GM12878 (cell line): Measurements from ENCODE around the gene SUPT3H. TPM values are rescaled to one million over a fixed set of nuclear protein-coding genes. Genes with fewer than 3 reads are reported as not detected.

Source experiments
- ATAC-seq: fragments of 200-7000 bp; cut with Tn5 transposase; 3 replicates; pipeline ENCODE4 v1.9.1; 2020; ENCODE audit warnings: mild to moderate bottlenecking, moderate library complexity
- BruUV-seq: library from RNA; stranded (reverse); fragments of 400-500 nt; replicated peaks from 2 replicates; lab custom pipeline; 2021; lab: Mats Ljungman, UMichigan
- CTCF ChIA-PET: fragments of 300-600 bp; sonication (Branson Sonifier 250); formaldehyde crosslinking; extraction: SDS; loops from one replicate; lab custom pipeline; 2021; ENCODE audit warnings: inconsistent platforms; lab: Yijun Ruan, JAX
- POLR2A ChIA-PET: fragments of 350-600 bp; formaldehyde crosslinking; extraction: SDS; loops from one replicate; lab custom pipeline; 2021; ENCODE audit warnings: inconsistent platforms; lab: Charles Lee
- RAD21 ChIA-PET: fragments of 300-600 bp; sonication (Branson Sonifier 250); formaldehyde crosslinking; loops from one replicate; lab custom pipeline; 2023; ENCODE audit warnings: antibody characterized with exemption; ENCODE audit not compliant: unreplicated experiment; lab: Charles Lee
- SMC1A ChIA-PET: fragments of 300-600 bp; sonication (Branson Sonifier 250); formaldehyde crosslinking; loops from one replicate; lab custom pipeline; 2023; ENCODE audit not compliant: unreplicated experiment, uncharacterized antibody; lab: Charles Lee
- DNase-seq: peaks from one replicate; pipeline ENCODE4 v3.0.0-alpha.2; 2011; ENCODE audit warnings: low read depth, low spot score
- FAIRE-seq: peaks from 3 replicates; lab custom pipeline; 2011; peaks lifted over from hg19 to GRCh38; lab: Jason Lieb, UNC
- H2AFZ ChIP-seq: 2 replicates; pipeline ENCODE4 v1.6.0; 2011; ENCODE audit warnings: low read depth, low read length, control low read depth; ENCODE audit not compliant: control insufficient read depth
- H3K27ac ChIP-seq: 2 replicates; pipeline ENCODE4 v1.5.1; 2011; ENCODE audit warnings: control low read depth; ENCODE audit not compliant: control insufficient read depth, insufficient read depth
- H3K27me3 ChIP-seq, 2 experiments: replicated peaks in 1 of 2; 2 replicates each; pipeline versions ENCODE4 v1.6.0 to v1.6.1; 2011; ENCODE audit warnings: low read length in 1 of 2; ENCODE audit not compliant: control insufficient read depth in 2 of 2, insufficient read depth in 2 of 2
- H3K36me3 ChIP-seq, 2 experiments: 2 replicates each; pipeline ENCODE4 v1.5.1; 2011; ENCODE audit warnings: low read length in 1 of 2; ENCODE audit not compliant: control insufficient read depth in 2 of 2, insufficient read depth in 2 of 2
- H3K4me1 ChIP-seq: 2 replicates; pipeline ENCODE4 v1.6.1; 2011; ENCODE audit warnings: mild to moderate bottlenecking, low read length, moderate library complexity, mixed read lengths; ENCODE audit not compliant: control insufficient read depth, insufficient read depth
- H3K4me2 ChIP-seq: 2 replicates; pipeline ENCODE4 v1.6.0; 2011; ENCODE audit warnings: control low read depth; ENCODE audit not compliant: control insufficient read depth, insufficient read depth
- H3K4me3 ChIP-seq: fragments of 200-600 bp; sonication (generic); 2 replicates; pipeline ENCODE4 v1.5.1; 2016
- H3K79me2 ChIP-seq: 2 replicates; pipeline ENCODE4 v1.6.0; 2011; ENCODE audit warnings: low read length; ENCODE audit not compliant: control insufficient read depth, insufficient read depth
- H3K9ac ChIP-seq: 2 replicates; pipeline ENCODE4 v1.8.0; 2011; ENCODE audit warnings: low read length, control low read depth, mixed read lengths; ENCODE audit not compliant: control insufficient read depth, insufficient read depth
- H3K9me3 ChIP-seq: replicated peaks from 3 replicates; pipeline ENCODE4 v1.5.1; 2011; ENCODE audit warnings: mild to moderate bottlenecking, low read length; ENCODE audit not compliant: control insufficient read depth, insufficient read depth
- H4K20me1 ChIP-seq: 2 replicates; pipeline ENCODE4 v1.6.0; 2011; ENCODE audit not compliant: control insufficient read depth, insufficient read depth
- FOXM1 ChIP-seq: IDR thresholded peaks from 2 replicates; pipeline ENCODE4 v1.6.1; 2012; ENCODE audit warnings: low read depth, mild to moderate bottlenecking, inconsistent platforms, low read length, moderate library complexity
- HDGF ChIP-seq: fragments of 450-650 bp; IDR thresholded peaks from 2 replicates; pipeline ENCODE4 v1.6.1; 2016; ENCODE audit warnings: antibody characterized with exemption
- LARP7 ChIP-seq: fragments of 450-650 bp; IDR thresholded peaks from 2 replicates; pipeline ENCODE4 v1.6.1; 2017; ENCODE audit warnings: mild to moderate bottlenecking
- NFXL1 ChIP-seq: fragments of 450-650 bp; IDR thresholded peaks from 2 replicates; pipeline ENCODE4 v1.6.1; 2017; ENCODE audit warnings: antibody characterized with exemption, mild to moderate bottlenecking, borderline replicate concordance
- NFYB ChIP-seq: IDR thresholded peaks from 2 replicates; pipeline ENCODE4 v1.6.1; 2011; ENCODE audit warnings: low read depth, mild to moderate bottlenecking, low read length, improper control_type of control experiment, moderate library complexity; ENCODE audit not compliant: insufficient read depth
- NR2C2 ChIP-seq: IDR thresholded peaks from 2 replicates; pipeline ENCODE4 v1.6.1; 2011; ENCODE audit warnings: borderline replicate concordance, low read depth; ENCODE audit not compliant: control insufficient read depth, insufficient read length
- PML ChIP-seq: IDR thresholded peaks from 2 replicates; pipeline ENCODE4 v1.6.1; 2012; ENCODE audit warnings: low read length, inconsistent platforms
- POLR2A ChIP-seq: IDR thresholded peaks from 2 replicates; pipeline ENCODE4 v1.6.1; 2011; ENCODE audit warnings: low read depth, mild to moderate bottlenecking, low read length
- POLR2AphosphoS2 ChIP-seq: IDR thresholded peaks from 2 replicates; pipeline ENCODE4 v1.6.1; 2011; ENCODE audit warnings: low read depth, mild to moderate bottlenecking, low read length, improper control_type of control experiment, moderate library complexity
- SIN3A ChIP-seq: IDR thresholded peaks from 2 replicates; pipeline ENCODE4 v1.6.1; 2012; ENCODE audit warnings: low read depth, low read length, improper control_type of control experiment
- SMAD1 ChIP-seq: fragments of 450-650 bp; IDR thresholded peaks from 2 replicates; pipeline ENCODE4 v1.6.1; 2018; ENCODE audit warnings: mild to moderate bottlenecking, low read depth; ENCODE audit not compliant: partially characterized antibody
- SMARCA5 ChIP-seq: fragments of 450-650 bp; IDR thresholded peaks from 2 replicates; pipeline ENCODE4 v1.6.1; 2017; ENCODE audit warnings: mild to moderate bottlenecking
- SP1 ChIP-seq: IDR thresholded peaks from one replicate; pipeline ENCODE4 v1.6.1; 2011; ENCODE audit warnings: low read depth, low read length
- SRF ChIP-seq, 2 experiments: IDR thresholded peaks; 2 replicates each; pipeline ENCODE4 v1.6.1; 2011; ENCODE audit warnings: low read depth in 2 of 2, low read length in 2 of 2, mild to moderate bottlenecking in 1 of 2, moderate library complexity in 1 of 2
- STAT1 ChIP-seq: fragments of 450-650 bp; conservative IDR thresholded peaks from 2 replicates; pipeline ENCODE4 v1.6.1; 2014; ENCODE audit warnings: antibody characterized with exemption, mild to moderate bottlenecking
- WGBS: methylation state at CpG from one replicate; pipeline ENCODE4 v1.1.6; 2016; ENCODE audit warnings: low lambda C conversion rate; ENCODE audit not compliant: insufficient replicate concordance, insufficient coverage; ENCODE audit errors: missing lambda C conversion rate; 5-methylcytosine and 5-hydroxymethylcytosine counted together
- in situ Hi-C: fragments of 300-500 bp; cut with MboI; formaldehyde crosslinking; loops from 9 replicates; pipeline ENCODE4 v1.14.3; 2018; ENCODE audit warnings: mixed read lengths
- intact Hi-C: fragments of 100-400 bp; cut with micrococcal nuclease; formaldehyde crosslinking; loops from one replicate; pipeline ENCODE4 v1.14.2; 2022; ENCODE audit not compliant: unreplicated experiment
- polyA plus RNA-seq, 11 experiments: library from polyadenylated mRNA; depleted of rRNA in 4 of 11; unstranded in 6 of 11; stranded (reverse) in 5 of 11; fragments of >200 nt; fragmentation: Nextera tagmentation in 4 of 11; fragmentation: Illumina TruSeq in 1 of 11; extraction: Ambion mirVana in 4 of 11; extraction: Trizol in 1 of 11; gene quantifications; 1 replicate in 1 of 11; 2 replicates in 10 of 11; pipeline versions ENCODE4 v1.2.1 to v1.2.3, GENCODE V29; 2011 to 2016; ENCODE audit warnings: inconsistent platforms in 2 of 11, missing spikeins in 2 of 11, low read depth in 1 of 11
- total RNA-seq, 4 experiments: library from RNA; depleted of rRNA in 3 of 4; stranded (reverse); fragments of >200 nt in 3 of 4; fragmentation: Illumina TruSeq in 1 of 4; extraction: Trizol in 1 of 4; gene quantifications; 2 replicates each; pipeline versions ENCODE4 v1.2.1 to v1.2.3, GENCODE V29; 2013 to 2021
- TF ChIP-seq, protein P1 (sequence below): fragments of 450-650 bp; formaldehyde crosslinking; IDR thresholded peaks from 2 replicates; pipeline ENCODE4 v1.4.0; 2022; ENCODE audit warnings: mild to moderate bottlenecking, moderate library complexity

Gene SUPT3H
- total and polyA plus RNA-seq, 10 of the 15 experiments (the other 5 are each of a cell fraction or from before 2014, with no cell fraction given): 0.51 to 3.7 (median 2.0) TPM

DNA sequence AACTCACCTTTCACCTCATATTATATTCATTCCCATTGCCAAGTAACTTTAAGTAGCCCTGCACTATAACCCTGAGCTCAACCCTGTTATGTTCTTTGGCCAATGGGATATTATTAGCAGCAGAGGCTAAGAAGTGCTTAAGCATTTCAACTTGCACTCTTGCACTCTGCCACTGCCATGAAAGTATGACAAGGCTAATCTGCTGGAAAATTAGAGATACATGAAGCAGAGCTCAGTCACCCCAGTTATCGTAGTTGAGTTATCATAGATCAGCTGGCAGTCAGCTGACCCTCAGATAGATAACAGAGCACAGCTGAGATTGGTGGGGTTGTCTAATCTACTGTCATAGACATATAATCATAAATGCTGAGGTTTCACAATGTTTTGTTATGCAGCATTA is 259.0 kb downstream of the SUPT3H start:
- ChIA-PET RAD21 (interaction anchor here (2.1 kb wide), 1 partner anchor 37 kb away, joined by 5 read pairs; no protein-coding TSS in a partner anchor), SMC1A (interaction anchor here (0.9 to 1.6 kb wide), 2 partner anchors 8 to 181 kb away, joined by 3 to 4 read pairs; no protein-coding TSS in a partner anchor), CTCF (interaction anchor here (1.4 kb wide), 1 partner anchor 73 kb away, joined by 3 read pairs; no protein-coding TSS in a partner anchor), POLR2A (no interaction called here)
- ATAC-seq (no peak), FAIRE-seq (no peak), DNase-seq (no peak)
- in situ Hi-C loops: no loop called here
- no peak overlapping the region for H3K4me2 ChIP-seq
- BruUV-seq: no TSS peak
- no peak overlapping the region for H2AFZ ChIP-seq
- no peak overlapping the region for H3K27ac ChIP-seq
- TF ChIP-seq POLR2AphosphoS2 (no peak), POLR2A (no peak), SP1 (no peak), NFYB (no peak), SMAD1 (no peak), LARP7 (no peak), STAT1 (no peak)
- no peaks in the 10 kb centered on the region for H4K20me1 ChIP-seq
- H3K9ac ChIP-seq: no peak overlapping the region
- H3K9me3 ChIP-seq: no peaks in the 10 kb centered on the region
- no peak overlapping the region for H3K4me3 ChIP-seq
- H3K79me2 ChIP-seq: no peaks in the 10 kb centered on the region
- H3K27me3 ChIP-seq: no peaks in the 10 kb centered on the region
- WGBS: 76% methylated on average over 1 of the region's 1 CpG
- no peaks in the 10 kb centered on the region for H3K36me3 ChIP-seq
- intact Hi-C loops: no loop called here
- H3K4me1 ChIP-seq: no peaks in the 10 kb centered on the region

DNA sequence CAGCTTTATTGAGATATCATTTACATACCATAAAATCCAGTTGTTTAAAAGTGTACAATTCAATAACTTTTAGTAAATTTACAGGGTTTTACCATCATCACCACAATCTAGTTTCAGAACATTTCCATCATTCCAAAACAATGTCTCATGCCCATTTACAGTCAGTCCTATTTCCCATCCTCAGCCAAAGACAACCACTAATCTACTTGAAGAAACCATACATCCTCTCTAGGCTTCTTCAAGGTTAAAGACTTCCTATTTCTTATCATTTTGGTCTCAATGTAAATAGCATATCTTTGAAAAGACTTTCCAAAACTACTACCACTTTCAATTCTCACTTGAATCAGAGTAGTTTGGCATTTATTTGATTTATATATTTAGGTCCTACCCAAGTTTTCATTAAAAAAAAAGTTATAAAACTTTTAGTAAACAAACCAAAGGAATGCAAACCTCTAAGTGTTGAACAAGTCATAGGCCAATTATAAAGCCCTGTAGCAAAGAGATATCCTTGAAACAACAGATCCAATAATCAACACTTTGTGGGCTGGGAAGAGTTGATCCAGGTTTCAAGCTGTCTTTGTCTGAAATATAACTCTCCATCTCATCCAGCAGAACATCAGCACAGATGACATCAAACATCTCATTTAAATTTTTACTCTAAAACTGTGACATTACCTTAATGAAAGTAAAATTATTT is 260.9 kb downstream of the SUPT3H start:
- Histone ChIP-seq H3K27me3 (no peaks in the 10 kb centered on the region), H3K4me2 (no peak overlapping the region), H4K20me1 (no peaks in the 10 kb centered on the region), H3K27ac (no peak overlapping the region), H3K36me3 (no peaks in the 10 kb centered on the region), H3K9me3 (no peaks in the 10 kb centered on the region), H3K9ac (no peak overlapping the region), H2AFZ (no peak overlapping the region), H3K4me1 (no peaks in the 10 kb centered on the region), H3K79me2 (no peaks in the 10 kb centered on the region), H3K4me3 (no peak overlapping the region)
- FAIRE-seq (no peak), DNase-seq (no peak), ATAC-seq (no peak)
- ChIA-PET SMC1A (interaction anchor here (1.0 to 1.6 kb wide), 3 partner anchors 10 to 17 kb away, joined by 3 to 4 read pairs (median 3); no protein-coding TSS in a partner anchor), CTCF (no interaction called here), RAD21 (interaction anchor here (2.1 kb wide), 1 partner anchor 38 kb away, joined by 5 read pairs; no protein-coding TSS in a partner anchor), POLR2A (no interaction called here)
- intact Hi-C loops (no loop called here), in situ Hi-C loops (no loop called here)
- no TSS peak for BruUV-seq
- no peak for TF ChIP-seq NFXL1
- TF ChIP-seq HDGF: no peak
- no peak for TF ChIP-seq SIN3A
- TF ChIP-seq SRF (IDR thresholded peaks at IDR 0.05; ENCODE audit: low read depth in 2 of 2, low read length in 2 of 2): no peak
- TF ChIP-seq SMARCA5: no peak
- TF ChIP-seq PML: no peak
- no peak for TF ChIP-seq FOXM1
- TF ChIP-seq, protein P1, sequence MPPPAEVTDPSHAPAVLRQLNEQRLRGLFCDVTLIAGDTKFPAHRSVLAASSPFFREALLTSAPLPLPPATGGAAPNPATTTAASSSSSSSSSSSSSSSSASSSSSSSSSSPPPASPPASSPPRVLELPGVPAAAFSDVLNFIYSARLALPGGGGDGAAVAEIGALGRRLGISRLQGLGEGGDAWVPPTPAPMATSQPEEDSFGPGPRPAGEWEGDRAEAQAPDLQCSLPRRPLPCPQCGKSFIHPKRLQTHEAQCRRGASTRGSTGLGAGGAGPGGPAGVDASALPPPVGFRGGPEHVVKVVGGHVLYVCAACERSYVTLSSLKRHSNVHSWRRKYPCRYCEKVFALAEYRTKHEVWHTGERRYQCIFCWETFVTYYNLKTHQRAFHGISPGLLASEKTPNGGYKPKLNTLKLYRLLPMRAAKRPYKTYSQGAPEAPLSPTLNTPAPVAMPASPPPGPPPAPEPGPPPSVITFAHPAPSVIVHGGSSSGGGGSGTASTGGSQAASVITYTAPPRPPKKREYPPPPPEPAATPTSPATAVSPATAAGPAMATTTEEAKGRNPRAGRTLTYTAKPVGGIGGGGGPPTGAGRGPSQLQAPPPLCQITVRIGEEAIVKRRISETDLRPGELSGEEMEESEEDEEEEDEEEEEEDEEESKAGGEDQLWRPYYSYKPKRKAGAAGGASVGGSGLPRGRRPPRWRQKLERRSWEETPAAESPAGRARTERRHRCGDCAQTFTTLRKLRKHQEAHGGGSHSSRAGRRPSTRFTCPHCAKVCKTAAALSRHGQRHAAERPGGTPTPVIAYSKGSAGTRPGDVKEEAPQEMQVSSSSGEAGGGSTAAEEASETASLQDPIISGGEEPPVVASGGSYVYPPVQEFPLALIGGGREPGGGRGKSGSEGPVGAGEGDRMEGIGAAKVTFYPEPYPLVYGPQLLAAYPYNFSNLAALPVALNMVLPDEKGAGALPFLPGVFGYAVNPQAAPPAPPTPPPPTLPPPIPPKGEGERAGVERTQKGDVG (CRISPR knock-in tag): no peak
- TF ChIP-seq NR2C2: no peak
